HT-29 (cell line): Measurements from ENCODE around the gene NR2C1. TPM values are rescaled to one million over a fixed set of nuclear protein-coding genes. Genes with fewer than 3 reads are reported as not detected.
A peak's percentile ranks its signal among the peaks of the same experiment; 100 is the strongest.

ENCODE experiments used
- DNase-seq: peaks from one replicate; pipeline ENCODE4 v3.0.0-alpha.2; 2015; ENCODE audit warnings: low spot score
- total RNA-seq: library from RNA; depleted of rRNA; stranded (reverse); fragments of >200 nt; shearing (Covaris generic); gene quantifications from 2 replicates; pipeline ENCODE4 v1.2.3, GENCODE V29; 2014

Gene NR2C1
- total RNA-seq, 1 experiment from 2014 or later = 26.5 TPM

DNA sequence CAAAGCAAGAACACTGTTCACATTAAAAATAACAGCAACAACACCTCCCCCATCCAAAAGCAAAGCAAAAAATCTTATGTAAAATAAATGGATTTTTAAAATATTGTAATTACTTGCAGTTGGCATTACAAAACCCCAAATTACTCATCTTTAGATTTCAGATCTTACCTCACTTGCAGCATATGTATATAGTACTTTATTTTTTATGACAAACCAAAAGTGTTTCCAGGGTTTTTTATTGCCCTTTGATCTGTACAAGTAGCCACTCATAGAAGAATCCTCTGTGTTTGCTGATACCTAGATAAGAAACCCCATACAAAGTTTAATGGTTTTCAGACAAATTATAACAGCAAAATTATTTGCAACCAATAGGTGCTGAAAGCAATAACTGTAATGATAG, 12.2 kb upstream of the NR2C1 start:
- no peak for DNase-seq

DNA sequence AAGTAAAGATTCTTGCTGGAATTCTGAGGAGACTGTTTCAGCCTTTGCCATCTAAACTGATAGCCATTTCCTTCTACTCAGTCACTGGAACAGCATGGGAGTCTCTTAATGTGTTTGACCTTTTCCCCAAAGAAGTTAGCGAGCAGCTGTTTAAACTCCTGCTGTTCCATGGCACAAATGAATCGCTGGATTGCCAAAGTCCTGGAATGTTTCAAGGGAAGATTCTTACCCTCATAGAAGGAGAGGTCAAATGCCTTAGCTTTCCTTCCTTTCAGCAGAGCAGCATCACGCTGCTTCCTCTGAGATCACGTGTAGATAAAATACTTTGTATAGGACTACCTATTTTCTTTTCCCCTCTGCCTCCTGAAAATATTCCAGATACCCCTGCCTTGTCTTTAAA, 10.5 kb upstream of the NR2C1 start:
- peak; percentile 48 for DNase-seq

DNA sequence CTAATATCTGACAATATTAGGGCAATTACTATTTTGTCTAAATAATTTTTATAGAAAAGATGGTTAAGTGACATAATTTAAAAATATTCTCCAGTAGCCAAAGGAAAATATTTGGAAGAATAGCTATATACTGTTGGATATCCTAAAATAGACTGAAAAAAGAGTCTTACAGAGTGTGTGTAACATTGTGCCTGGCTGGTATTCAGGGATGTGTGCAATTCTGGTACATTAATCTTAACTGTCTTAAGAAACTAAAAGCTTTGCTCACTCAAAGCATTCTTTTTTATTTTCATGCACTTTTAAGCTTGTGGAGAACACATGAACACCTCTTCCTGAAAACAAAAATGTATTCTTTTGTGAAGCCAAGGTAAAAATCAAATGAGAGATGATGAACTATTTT, 10.1 kb upstream of the NR2C1 start:
- DNase-seq = no peak

DNA sequence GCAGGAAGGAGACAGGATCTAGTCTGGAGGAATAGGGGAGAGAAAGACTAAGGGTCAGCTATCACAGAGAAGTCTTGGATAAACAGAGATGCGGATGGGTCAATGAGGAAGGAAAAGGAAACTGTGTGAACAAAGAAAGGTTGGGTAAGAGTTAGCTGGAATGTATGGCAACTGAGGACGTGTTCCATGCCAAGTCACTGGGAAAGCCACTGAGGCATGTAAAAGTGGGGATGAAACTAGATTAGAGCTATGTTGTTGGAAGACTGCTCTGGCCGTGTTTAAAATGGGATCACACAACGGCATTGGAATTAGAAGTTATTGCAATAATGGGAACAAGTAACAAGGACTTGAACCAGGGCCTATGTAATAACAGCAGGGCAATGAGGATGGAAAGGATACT, 3.9 kb upstream of the NR2C1 start:
- DNase-seq = no peak

DNA sequence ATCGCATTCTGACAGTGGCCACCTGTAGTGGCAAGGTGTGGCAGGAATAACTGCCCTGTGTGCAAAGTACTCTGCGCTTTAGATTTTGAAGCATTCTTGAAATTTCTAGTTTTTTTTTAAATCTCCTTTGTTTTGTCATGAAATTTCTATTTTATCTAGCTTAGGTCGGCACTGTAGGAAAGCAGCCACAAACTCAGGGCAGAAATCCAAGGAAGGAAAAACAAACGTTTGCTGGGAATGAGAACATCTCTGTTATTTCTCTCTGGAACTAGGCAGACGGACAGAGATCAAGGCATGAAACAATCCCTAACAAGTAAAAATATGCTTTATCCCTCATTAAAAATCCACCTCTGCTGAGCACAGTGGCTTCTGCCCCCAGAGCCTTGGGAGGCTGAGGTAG, 1.3 kb upstream of the NR2C1 start:
- no peak for DNase-seq

DNA sequence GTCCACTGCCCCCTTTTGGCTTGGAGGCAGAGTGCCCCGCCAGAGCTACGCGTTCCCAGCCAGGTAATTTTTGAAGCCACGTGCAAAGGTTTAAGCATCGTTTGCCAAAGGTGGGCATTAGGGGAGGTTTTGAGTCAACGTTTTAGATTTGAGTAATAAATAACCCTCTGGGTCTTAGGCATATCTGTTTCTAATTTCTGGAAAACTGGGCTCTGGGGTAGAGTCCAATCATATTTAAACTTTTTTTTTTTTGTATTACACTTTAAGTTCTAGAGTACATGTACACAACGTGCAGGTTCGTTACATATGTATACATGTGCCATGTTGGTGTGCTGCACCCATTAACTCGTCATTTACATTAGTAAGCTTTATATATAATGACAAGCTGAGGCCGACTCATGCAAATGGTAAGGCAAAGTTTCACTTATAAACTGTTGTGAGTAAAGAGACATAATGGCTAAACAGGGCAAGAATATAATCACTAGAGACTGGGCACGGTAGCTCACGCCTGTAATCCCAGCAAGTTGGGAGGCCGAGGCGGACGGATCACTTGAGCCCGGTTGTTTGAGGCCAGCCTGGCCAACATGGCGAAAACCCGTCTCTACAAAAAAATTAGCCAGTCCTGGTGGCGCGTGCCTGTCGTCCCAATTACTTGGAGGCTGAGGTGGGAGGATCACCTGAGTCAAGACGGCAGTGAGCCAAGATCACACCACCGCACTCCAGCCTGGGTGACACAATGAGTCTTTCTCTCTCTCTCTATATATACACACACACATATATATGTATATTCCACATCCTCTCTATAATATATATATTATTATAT, 491 bp upstream of the NR2C1 start:
- DNase-seq = no peak

DNA sequence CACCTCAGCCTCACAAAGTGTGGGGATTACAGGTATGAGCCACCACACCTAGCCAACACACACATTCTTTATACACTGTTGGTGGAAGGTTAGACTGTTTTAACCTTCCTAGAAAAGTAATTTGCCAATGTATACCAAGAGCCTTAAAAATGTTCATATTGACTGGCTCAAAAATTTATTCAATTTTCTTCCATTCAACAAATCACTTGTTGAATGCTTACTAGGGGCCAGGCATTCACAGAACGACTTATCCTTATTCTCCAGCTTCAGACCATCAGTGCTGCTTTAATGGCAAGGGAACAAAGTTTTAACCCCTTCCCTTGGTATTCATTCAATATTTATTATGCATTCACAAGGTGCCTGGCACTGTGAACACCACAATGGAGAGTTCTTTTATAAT, 3.0 kb downstream of the NR2C1 start:
- DNase-seq = no peak

DNA sequence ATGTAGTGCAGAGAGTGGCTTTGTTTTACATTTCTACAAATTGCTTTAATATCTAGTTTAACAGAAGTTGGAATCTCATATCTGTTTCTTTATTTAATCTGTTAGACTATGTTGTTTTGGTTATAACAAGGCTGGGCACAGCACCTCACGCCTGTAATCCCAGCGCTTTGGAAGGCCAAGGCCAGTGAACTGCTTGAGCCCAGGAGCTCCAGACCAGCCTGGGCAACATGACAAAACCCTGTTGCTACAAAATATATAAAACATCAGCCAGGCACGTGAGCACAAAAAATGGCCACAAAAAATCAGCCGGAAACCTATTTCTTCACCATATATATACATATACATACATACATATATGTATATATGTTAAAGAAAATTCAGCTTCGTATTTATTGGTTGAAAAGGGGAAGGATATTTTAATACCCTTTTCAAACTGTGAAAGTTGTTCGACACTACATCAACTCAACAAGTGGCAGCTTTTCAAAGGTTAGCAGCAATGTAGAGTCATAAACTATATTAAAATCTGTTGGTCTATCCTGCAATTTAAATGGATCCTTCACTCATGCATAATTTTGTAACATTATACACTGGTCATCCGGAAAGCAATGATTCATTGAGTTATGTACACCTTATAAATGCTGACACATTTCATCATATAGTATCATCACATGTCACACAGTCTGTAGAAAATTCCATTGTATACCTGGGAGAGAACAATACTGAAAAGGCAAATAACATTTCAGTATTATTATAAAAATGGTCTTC, 7.1 kb downstream of the NR2C1 start:
- DNase-seq = no peak

DNA sequence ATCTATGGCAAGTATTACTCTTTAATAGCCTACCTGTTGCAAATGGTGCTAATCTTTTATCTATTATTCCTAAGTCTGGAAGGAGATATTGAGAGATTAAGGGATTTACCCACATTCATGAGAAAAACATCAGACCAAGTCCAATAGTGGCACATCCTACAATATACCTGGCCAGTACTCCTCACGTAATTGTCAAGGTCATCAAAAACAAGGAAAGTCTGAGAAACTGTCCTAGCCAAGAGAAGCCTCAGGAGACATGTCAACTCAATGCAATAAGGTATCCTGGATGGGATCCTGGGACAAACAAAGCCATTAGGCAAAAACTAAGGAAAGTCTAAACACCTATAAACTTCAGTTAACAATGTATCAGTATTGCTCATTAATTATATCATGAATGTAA, 12.5 kb downstream of the NR2C1 start:
- DNase-seq = no peak

DNA sequence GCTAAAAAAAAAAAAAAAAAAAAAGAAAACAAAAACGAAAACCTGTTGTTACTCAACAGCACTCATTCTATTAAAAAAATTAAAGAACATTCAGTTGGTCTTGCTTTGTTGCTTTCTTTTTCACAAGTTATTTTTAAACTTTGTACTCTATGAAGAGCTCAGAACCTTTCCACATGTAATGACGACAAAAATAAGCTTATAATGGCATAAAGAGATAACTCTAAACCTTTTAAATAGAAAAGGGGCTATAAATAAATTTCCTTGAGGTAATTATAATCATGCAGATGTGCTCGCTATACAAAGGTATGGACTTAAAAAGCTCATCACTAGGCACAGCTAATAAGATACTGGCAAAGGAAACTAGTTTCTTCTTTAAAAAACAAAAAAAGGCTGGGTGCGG, 13.4 kb downstream of the NR2C1 start:
- DNase-seq = no peak

DNA sequence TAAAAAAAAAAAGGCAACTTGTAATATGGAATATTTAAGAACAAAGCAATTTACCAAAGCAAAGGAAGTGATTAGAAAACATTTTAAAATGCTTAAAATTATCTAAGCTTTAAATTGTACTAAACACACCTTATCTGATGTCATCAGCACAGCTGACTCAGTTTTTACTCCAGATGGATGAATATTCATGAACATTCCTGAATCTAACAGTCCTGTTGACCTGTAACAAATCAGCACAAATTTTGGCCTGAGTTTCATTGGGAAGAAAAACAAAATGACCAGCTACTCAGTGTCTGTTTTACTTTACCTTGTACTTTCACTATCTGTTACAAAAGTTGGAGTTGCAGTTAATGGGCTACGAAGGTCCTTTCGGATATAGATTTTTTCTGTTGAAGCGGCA, 16.0 kb downstream of the NR2C1 start:
- DNase-seq = no peak

DNA sequence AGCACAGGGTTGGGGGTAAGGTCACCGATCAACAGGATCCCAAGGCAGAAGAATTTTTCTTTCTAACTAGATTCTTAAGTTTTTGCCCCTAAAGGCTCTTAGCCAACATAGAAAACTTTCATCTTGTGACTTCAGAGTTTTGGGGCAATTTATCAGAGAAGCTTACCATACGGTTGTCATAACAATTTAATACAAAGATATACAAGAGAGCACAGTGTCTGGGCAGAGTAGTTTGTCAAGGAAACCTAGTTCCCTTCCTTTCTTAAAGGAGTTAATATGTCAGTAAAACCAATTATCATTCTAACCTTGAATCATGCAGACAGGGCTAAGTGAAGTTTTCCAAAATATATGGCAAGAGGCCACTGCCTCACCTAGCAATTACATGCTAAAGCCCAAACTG, 18.4 kb downstream of the NR2C1 start:
- no peak for DNase-seq

DNA sequence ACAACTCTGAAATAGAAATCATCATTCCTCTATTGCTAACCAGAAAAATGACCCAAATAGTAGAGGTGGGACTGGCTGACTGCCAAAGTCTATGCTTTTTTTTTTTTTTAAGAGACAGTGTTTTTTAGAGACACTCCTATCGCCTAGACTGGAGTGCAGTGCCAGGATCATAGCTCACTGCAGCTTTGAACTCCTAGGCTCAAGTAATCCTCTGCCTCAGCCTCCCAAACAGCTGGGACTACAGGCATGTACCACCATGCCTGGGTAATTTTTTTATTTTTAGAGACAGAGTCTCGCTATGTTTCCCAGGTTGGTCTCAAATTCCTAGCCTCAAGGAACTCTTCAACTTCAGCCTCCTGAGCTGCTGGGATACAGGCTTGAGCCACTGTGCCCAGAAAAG, 19.2 kb downstream of the NR2C1 start:
- no peak for DNase-seq

DNA sequence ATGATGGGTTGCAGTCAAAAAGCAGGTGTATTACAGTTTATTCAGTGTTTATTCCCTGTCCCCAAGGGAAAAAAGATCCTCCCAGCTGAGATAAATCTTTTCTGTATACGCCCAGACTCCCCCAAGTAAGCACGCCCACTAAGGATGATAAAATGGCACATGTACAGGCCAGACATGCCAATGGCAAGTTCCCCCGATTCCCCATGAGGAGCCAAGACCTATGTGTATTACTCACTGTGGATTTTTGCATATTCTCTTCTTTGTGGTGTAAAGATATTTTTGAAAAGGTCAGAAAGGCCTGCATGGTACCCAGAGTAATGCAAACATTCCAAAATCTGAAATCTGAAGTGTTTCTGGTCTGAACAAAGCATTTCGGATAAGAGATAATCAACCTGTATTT, 22.2 kb downstream of the NR2C1 start:
- DNase-seq = no peak

DNA sequence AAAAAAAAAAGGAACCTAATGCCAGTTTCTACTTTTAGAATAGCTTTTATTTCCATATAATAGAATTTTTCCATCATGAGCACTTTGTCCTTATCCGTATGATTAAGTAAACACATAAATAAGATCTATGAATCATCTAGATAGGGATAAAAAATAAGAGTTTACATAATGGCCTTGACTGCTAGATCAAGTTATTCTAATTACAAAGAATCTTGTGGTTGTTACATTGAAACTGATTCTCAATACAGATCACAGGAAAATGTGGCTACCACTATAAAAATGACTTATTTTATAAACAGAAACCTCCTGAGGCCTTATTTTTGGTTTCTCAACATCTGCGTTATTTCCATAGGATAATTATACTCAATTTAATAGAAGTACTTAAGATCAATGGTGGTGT, 35.5 kb downstream of the NR2C1 start:
- no peak for DNase-seq

DNA sequence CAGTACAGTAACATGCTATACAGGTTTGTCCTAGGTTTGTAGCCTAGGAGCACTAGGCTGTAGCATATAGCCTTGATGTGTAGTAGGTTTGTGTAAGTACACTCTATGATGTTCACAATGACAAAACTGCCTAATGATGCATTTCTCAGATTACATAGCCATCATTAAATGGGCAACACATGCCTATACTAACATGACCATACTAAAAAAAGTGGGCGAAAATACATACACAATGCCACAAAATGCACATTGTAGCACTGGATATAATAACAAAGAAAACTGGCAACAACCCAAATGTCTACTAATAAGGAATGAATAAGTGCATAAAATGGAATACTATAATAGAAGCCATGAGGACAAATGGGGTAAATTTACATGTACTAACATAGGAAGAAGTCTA, 38.7 kb downstream of the NR2C1 start:
- DNase-seq = no peak

DNA sequence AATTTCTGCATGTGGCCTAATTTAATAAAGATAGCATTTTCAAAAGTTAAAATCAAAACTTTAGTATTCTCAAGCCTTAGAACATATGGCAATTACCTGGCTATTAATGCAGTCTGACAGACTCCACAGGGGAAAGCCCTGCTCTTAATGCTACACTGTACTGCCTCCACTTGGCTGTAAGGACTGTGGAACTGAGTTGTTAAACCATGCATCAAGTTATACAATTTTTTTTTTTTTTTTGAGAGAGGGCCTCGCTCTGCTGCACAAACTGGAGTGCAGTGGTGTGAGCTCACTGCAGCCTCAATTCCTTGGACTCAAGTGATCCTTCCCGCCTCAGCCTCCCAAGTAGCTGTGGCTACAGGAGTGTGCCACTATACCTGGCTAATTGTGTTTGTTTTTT, 50.9 kb downstream of the NR2C1 start:
- no peak for DNase-seq

DNA sequence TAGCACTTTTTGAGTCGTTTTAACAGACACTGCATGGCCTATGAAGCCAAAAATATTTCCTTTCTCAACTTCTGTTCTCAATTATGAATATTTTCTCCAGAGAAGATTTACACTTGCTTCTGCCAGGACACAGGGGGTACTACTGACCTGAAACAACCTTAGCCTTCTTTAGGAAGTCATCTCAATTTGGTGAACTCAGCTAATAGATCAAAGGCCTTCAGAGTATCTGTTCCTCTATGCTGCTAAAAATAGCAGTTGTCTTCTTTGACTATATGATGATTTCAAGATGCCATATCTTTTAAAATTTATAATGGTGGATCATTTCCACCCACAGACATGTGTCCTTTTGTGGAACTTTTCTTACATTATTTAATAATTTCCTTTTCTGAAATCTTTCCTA, 55.9 kb downstream of the NR2C1 start:
- DNase-seq = no peak

DNA sequence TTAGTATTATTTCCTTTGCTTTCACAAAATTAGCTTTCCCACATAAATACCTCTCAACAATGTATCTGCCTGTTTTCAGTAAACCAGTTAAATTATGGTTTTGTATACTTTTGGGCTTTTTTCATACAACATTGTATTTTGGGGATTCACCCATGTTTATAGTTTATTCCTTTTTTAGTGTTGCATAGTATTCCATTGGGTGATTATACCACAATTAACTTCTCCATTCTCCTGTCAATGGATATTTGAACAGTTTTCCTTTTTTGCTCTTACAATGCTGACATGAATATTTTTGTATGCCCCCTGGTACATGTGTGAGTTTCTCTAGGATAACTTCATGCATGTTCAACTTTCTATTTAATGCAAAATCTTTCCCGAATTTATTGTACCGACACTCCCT, 57.3 kb downstream of the NR2C1 start:
- DNase-seq = no peak

DNA sequence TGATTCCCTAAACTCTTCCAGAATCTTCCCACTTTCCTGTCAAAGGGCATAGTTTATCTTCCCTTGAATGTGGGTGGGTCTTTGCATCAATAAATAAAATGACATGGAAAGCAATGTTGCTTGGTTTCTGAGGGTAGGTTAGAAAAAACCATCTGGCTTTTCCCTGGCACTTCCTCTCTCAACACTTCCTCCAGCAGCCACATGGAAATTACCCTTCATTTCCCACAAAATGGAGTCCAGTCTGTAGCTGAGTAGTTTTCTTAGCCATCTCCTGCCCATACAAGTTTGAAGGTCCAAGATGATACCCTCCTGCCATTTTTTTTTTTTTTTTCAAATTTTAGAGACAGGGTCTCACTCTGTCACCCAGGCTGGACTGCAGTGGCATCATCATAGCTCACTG, 58.9 kb downstream of the NR2C1 start:
- DNase-seq = no peak

DNA sequence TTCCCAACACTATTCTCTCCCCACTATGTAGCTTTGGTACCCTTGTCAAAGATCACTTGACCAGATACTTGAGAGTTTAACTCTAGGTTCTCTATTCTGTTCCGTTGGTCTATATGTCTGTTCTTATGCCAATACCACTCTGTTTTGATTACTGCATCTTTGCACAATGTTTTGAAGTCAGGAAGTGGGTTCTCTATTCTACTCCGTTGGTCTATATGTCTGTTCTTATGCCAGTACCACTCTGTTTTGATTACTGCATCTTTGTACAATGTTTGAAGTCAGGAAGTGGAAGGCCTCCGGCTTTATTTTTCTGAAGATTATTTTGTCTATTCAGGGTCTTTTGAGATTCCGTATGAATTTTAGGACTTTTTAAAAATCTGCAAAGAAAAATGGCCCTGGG, 67.2 kb downstream of the NR2C1 start:
- DNase-seq = no peak

DNA sequence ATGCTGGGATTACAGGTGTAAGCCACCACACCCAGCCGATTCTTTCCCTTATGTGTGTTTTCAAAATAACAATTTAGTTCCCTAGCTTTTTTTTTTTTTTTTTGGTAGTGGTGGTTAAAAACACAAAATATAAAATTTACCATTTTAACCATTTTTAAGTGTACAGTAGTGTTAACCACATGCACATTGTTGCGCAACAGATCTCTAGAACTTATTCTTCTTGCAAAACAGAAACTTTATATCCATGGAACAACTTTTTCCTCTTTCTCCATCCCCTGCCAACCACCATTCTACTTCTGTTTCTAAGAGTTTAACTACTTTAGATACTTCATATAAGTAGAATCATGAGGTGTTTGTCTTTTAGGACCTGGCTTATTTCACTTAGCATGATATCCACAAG, 68.8 kb downstream of the NR2C1 start:
- DNase-seq = no peak

DNA sequence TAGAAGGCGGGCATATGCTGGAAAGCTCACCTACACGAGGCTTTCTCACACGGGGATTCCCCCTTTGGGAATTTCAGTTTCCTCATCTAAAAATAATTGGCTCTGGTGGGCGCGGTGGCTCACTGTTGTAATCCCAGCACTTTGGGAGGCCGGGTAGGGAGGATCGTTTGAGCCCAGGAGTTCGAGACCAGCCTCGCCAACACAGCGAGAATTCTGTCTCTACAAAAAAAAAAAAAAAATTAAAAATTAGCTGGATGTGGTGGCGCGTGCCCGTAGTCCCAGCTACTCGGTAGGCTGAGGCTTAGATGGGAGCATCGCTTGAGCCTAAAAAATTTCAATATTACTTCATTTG, 69.5 kb downstream of the NR2C1 start:
- DNase-seq = no peak
